Left cardiac atrium (tissue), 4 donors: ENCODE data around the gene INPP5E. TPM values are rescaled to one million over a fixed set of nuclear protein-coding genes. Genes with fewer than 3 reads are reported as not detected.

Source experiments
- ATAC-seq, 2 donors: fragments of 200-7000 bp; cut with Tn5 transposase; one replicate each; pipeline ENCODE4 v1.9.1; 2020; ENCODE audit warnings: mild to moderate bottlenecking in 2 of 2, moderate library complexity in 2 of 2
- DNase-seq: peaks from one replicate; pipeline ENCODE4 v3.0.0-alpha.2; 2020
- intact Hi-C, 2 donors: fragments of 100-400 bp; cut with DNase I; formaldehyde crosslinking; loops; one replicate each; pipeline versions ENCODE4 v1.14.1 to v1.15.1; 2022 to 2023
- total RNA-seq, 2 donors: library from RNA; stranded (reverse); fragmentation: NEBNext Ultra II Directional; extraction: Animal tissue kit (Norgen Biotek cat#: 25700); gene quantifications; one replicate each; pipeline ENCODE4 v1.2.1, GENCODE V29; 2021
- donor health status: DM: no; HTN: yes; CAD: no.
- donor health status: DM: no; HTN: yes; CAD: no; lungs with severe emphysema.
- donor health status: DM: yes; HTN: yes; CAD: no.
- donor health status: Dilated cardiomyopathy.

Gene INPP5E
- total RNA-seq, 2 donors from 2014 or later: 9.5 to 10.1 TPM

DNA sequence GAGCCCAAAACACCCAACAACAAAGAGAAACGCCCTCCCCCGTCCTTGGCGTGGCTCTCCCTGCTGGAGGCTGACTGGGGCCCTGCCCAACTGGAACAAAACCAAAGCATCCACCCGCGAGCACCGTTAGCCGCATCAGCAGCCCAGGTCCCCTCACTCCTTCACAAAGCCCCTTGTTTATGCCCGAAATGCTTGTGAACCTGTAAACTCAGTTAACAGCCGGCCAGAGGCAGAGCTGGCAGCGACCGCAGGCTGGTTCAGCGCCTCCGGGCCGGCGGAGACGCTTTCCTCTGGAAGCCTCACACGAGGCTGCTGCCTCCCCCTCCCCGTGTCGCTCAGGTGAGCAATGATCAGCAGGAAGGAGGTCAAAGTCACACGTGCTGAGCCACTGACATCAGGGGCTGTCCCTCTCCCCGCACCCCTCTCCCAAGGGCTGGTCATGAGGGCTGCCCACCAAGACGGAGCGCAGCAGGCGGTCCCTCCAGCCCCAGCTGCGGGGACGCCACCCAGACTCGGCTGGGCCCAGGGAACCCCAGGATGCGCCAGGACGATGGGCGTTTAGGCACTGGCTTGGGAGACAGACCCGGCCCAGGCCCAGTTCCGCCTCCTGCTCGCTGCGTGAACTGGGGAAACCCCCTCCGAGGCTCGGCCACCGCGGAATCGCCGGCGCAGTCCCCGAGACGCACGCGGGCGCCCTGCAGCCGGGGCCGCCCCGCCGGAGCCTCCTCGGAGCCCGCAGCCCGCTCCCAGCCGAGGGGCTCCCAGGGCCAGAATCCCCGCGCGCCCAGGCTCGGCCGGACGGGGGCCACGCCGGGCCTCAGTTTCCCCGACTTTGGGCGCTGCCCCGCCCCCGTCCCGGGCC is 40.2 kb downstream of the INPP5E start:
- DNase-seq (no peak), ATAC-seq (peak; percentile 16 to 21)
- intact Hi-C loops: loop anchor here in 1 of 2 donors (5.0 to 10.0 kb wide), 2 partner anchors 55 to 87 kb away; no protein-coding TSS in a partner anchor

DNA sequence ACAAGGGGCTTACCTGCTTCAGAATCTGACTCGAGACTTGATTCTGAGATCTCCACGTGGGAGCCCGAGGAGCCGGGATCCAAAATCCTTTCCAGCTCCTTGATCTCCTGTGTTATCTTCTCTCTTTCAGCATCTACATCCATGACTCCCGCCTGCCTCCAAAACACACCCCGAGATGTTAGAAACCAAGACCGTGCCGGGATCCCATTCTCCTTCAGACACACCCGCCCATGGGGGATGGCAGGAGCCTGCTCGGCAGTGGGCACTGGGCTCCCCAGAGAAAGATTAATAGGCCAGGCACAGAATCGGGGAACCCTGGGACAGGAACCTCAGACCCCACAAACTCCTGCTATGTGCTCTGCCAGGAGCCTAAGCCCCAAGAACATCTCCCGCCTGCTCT is 41.4 kb downstream of the INPP5E start:
- ATAC-seq (no peak), DNase-seq (no peak)
- intact Hi-C loops: no loop called here

DNA sequence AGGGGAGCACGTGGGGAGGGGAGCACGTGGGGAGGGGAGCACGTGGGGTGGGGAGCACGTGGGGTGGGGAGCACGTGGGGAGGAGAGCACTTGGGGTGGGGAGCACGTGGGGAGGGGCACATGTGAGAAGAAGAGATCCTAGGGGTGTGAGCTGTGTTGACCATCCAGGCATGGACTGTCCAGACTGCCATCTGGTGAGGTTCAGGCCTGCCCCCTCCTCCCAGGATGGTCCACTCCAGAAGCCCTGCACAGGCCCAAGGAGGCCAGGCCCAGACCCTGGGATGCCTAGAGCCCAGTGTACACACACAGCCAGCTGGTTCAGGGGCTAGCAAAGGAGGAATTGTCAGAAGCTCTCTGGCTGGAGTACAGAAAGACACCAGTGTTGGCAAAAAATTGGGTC is 42.0 kb downstream of the INPP5E start:
- no peak for ATAC-seq

DNA sequence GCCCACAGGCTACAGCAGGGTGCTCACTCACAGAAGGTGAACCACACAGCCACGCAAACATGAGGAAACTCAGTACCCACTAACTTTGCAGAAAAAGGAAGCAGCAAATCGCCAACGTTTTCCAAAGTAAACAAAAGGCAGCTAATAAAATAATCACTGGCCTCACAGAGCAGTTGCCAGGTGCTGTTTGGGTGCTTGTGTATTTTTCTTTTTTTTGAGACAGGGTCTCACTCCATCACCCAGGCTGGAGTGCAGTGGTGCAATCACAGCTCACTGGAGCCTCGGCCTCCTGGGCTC is 43.5 kb downstream of the INPP5E start:
- DNase-seq: no peak
- ATAC-seq: no peak
- intact Hi-C loops: no loop called here

More for the DNA sequence above, 42.0 kb downstream of the INPP5E start:
- DNase-seq: no peak
- intact Hi-C loops: no loop called here

DNA sequence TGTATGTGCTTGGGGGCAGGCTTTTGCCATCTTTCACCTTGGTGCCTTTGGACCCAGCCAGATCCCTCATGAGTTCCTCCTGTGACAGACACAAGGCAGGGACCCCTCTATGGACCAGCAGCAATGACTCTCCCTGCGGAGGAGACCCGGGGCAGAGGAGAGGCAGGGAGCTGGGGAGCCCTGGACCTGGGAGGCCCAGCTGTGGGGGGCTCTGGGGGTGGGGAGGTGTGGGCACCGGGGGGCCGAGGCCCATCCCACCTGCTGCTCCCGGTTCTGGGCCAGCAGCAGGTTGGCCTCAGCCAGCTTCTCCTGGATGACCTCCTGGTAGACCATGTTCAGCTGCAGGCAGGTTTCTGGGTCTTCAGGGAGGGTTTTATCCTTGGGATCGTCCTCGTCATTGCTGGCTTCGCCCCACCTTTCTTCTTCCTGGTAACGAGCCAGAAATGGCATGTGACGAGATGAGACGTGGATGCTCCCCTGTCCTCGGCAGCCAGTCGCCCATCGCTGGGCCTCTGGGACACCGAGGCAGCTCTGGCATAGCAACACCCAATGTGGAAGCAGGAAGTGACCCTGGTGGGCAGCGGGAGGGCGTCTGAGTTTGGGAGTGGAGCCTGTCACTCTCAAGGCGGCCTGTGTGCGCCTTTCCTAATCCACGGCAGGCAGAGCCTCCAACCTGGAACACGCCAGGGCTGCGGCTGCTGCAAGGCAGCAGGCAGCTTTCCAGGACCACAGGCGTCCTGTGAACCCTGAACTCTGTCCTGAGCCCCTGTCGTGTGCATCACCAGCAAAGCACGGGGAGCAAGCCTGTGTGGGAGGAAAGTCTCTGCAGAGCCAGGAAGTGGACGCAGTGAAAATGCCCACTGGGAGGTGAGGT is 44.1 kb downstream of the INPP5E start:
- intact Hi-C loops: no loop called here
- no peak for ATAC-seq
- no peak for DNase-seq

DNA sequence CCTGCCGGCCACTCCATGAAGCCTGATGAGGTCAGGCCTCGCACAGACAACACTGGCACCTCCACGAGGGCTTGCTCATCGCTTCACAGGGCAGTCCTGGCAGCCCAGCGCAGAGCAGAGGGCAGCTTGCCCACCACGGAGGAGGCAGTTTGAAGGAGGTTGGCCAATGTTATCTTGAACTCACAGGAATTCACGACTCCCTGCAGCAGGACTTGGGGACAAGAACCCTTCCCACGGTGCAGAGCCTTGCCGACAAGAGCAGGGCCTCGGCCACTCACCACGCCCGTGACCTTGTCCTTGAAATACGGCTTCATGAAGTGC is 44.7 kb downstream of the INPP5E start:
- ATAC-seq: no peak
- DNase-seq: no peak
- intact Hi-C loops: no loop called here

DNA sequence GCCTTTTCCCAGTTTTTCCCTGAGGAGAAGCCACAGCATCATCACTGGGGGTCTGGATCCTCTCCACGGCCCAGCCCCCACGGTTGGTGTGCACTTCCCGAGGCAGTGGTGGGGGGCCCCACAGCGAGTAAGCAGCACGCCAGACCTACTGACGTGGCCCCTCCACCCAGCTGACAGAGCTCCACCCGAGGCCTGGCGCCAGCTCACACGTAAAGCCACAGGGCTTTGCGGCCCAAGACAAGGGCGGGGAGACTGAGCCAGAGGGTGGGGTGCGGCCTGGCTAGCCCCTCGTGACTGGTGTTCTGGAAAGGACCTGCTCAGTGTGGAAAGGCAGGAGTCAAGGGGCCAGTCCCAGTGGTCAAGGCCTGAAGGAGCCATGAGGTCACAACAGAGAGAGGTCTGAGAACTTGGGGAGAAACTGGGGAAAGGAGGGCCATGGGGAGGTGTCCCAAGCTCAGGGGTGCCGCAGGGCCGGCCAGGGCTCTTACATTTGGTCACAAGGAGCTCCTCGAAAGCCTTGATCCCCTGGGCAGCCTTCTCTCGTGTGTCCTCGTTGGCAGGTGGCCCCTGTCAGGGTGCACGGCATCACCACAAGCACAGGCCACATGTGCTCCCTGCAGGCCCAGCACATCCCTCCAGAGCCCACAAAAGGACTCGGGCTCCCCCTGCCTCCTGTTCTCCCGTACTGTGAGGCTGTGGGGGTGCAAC is 45.2 kb downstream of the INPP5E start:
- intact Hi-C loops: no loop called here
- DNase-seq (no peak), ATAC-seq (no peak)

DNA sequence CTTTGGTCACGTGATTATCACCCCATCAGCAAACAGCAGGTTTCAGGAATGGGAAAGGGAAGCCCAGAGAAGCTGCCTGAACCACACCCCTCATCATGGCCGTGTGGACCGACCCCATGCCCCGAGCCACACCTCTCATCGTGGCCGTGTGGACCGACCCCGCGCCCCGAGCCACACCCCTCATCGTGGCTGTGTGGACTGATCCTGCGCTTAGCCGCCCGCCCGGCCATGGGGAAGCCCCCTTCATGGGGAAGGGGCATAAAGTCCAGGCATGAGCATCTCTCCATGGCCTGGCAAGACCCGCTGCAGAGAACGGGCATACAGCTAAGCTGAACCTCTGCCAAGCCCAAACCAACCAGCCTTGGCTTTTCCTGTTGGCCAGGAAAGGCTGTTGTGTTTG is 46.1 kb downstream of the INPP5E start:
- ATAC-seq: no peak
- DNase-seq: no peak
- intact Hi-C loops: no loop called here

DNA sequence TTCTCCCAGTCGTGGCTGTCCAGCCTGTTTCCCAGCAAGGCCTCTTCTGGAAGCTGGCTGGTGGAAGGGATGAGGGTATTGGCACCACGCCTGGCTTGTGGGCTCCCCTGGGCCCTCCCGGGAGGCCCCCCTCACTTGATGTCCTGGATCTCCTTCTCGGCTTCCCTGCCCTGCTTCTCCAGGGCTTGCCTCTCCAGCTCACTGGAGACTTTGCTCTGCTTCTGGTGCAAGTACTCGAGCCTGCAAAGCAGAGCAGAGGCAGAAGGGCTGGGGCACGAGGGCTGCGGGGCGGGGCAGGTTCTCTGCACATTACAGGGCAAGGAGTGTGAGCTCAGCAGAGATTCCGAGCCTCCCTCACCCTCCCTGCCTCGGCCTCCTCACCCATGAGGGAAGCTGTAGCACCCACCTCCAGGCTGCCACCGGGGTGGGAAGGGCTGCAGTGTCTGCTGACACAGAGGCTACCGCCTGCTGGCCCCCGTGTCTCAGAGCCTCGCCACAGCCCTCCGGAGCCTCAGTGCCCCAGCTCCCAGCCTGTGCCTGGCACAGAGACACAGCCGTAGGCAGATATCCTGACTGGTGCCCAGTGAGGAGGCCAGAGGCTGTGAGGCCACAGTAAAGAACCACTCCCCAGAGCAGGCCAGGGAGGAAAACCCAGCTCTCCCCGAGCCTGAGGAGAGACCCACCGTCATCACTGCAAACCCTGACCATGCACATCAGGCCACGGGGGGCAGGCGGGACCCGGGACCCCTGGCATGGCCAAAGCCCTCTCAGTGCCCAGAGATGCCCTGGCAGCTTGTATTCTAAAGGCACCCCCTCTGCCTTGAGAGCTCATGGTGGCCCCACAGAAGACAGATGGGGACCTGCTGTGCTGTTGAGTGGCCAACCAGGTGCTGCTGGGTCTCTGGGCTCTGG is 46.9 kb downstream of the INPP5E start:
- intact Hi-C loops: no loop called here
- ATAC-seq: peak in 1 of 2 donors; percentile 60
- no peak for DNase-seq

DNA sequence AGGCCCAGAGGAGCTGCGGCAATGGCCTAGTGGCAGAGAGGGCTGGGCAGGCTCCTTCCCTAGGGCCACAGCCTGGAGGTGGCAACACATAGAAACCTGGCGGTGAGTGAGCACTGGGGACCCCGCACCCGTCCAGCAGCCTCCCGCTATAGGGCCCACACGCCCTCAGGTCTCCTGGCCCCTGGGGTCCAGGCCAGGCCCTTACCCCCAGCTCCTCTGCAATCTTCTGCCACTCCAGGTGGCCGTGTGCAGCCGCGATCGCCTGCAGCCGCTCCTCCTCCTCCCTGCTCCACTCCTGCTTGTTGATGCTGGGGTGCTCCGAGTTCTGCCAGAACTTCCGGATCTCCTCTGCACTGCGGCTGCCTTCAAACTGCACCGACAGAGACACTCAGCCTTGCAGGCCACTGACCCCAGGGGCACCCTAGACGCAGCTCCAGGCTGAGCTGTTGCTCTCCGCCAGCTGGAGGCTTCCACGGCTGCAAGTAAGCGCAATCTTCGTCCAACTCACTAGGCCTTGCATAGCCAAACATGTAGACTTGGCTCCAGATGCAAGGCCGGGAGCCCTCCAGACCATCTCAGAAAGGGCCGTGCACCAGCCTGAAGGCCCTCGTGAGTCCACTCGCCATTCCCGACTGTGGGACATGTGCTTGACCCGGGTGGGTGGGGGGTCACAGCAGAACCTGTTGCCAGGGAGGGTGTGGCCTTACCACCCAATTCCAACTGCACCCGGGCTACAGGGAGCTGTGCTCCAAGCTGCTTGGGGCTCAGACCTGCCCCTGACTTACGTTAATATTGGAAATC is 47.7 kb downstream of the INPP5E start:
- intact Hi-C loops: no loop called here
- peak in 1 of 2 donors; percentile 20 for ATAC-seq
- DNase-seq: no peak

DNA sequence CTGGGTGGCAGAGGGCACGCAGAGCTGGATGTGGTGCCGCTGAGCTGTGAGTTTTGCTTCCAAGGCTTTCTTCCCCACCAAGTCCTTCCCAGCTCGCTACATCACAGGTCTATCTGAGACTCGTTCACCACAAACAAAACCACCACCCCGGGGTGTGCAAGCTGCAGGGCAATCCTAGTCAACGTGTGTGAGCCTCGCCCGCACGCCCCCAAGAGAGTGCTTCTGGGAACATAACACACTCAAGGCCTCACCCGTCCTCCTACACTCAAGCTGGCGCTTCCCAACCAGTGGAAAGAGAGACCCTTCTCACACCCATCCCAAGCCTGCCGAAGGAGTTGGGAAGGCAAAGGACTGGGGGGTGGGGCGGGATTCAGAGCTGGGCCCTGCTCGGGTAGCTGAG is 50.2 kb downstream of the INPP5E start:
- intact Hi-C loops: no loop called here
- ATAC-seq (no peak), DNase-seq (no peak)

DNA sequence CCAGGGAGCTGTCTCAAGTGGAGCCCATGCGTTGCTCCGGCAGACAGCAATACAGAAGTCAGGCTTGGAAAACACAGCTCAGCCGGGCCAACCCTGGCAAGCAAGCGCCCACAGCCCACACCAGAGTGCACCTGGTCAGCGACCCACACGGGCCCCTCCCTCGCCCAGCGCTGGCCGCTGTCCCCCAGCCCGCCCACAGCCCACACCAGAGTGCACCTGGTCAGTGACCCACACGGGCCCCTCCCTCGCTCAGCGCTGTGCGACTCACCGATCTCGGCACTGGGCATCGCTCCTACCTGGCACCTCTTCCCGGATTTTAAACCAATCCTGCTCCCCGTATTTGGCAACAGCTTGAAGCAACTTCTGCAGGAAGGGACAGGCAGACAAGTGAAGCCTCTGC is 52.4 kb downstream of the INPP5E start:
- intact Hi-C loops: no loop called here
- ATAC-seq (no peak), DNase-seq (no peak)

DNA sequence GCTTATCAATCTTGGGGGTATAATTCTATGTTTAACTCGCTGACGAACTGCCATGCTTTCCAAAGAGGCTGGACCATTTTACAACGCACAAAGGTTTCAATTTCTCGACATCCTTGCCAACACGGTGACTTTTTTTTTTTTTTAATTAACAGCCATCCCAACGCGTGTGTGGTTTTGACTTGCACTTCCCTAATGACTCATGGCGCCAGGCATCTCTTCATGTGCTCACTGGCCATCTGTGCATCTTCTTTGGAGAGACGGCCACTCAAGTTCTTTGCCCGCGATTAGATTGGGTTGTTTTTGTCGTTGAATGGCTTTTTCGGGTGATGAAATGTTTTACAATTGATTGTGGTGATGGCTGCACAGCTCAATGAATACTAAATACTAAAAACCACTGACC is 53.6 kb downstream of the INPP5E start:
- ATAC-seq: no peak
- intact Hi-C loops: no loop called here
- DNase-seq: no peak

DNA sequence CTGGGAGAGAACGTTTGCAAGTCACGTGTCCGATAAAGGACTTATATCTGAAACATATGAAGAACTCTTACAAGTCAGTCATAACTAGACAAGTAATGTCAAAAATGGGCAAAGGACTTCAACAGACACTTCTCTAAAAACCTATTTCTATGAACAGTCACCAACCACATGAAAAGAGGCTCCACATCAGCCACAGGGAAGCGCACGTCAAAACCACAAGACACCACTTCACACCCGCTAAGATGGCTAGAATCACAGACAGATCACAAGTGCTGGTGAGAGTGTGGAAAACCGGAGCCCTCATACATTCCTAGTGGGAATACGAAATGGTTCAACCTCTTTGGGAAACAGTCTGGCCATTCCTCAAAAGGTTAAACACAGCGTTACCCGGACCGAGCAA is 54.6 kb downstream of the INPP5E start:
- no peak for ATAC-seq
- intact Hi-C loops: no loop called here
- DNase-seq: no peak

DNA sequence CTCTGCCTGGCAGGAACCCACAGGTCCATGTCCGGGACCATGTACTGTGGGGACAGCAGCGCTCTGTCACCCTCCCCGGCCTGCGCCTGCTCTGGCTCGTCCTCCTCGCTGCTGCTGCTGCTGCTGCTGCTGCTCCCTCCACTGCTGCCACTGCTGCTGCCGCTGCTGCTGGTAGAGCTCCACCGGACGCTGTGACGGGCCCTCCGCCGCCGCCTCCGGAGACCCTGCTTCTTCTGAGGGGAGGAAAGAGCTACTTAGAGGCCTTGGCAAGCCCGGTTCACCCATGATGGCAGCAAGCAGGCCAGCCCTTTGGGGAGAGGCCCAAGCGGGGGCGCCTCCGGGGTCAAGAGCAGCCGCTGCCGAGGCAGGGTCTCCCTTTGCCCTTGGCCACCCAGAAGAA is 56.2 kb downstream of the INPP5E start:
- DNase-seq: no peak
- intact Hi-C loops: no loop called here
- ATAC-seq: no peak

DNA sequence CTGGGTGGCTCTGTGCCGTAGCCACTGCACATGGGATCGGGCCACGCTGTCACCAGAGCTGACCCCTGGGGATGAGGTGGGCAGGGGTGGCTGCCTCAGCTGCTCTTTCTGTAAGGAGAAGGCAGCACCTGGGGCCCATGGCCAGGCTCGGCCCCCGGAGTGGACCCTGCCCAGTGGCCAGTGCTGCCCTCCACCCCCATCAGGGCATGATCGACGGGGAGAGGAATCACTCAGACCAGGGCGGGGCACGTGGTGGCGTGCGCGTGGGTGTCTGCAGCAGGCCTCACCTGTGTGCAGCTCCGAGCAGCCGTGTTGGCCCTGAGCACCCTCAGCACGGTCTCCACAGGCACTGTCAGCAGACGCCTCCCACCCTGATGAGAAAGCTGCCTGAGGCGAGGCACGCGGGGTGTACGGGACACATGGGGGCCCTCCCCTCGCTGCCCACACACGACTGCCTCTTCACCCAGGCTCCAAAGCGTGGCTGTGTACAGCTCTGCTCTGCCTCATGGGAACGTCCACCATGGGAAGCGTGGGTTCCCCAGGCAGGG is 57.6 kb downstream of the INPP5E start:
- no peak for DNase-seq
- intact Hi-C loops: no loop called here
- ATAC-seq: no peak

DNA sequence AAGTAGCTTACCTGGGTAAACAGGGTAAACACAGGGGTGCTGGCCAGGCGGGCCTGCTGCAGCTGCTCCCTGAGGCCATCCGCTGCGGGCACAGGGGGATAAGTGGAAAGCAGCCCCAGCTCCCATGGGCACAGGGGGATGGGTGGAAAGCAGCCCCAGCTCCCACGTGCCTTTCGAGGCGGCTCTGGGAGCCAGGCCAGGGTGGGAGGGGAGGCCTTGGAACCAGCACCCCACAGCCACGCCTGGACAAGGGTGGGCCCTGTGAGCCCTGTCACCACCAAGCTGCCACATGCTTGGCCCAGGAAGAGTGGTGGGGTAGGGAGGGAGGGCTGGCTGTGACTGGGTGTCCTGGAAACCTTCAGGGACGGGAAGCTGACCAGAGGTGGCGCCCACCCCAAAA is 58.3 kb downstream of the INPP5E start:
- intact Hi-C loops: no loop called here
- no peak for DNase-seq
- peak; percentile 20 to 81 for ATAC-seq

DNA sequence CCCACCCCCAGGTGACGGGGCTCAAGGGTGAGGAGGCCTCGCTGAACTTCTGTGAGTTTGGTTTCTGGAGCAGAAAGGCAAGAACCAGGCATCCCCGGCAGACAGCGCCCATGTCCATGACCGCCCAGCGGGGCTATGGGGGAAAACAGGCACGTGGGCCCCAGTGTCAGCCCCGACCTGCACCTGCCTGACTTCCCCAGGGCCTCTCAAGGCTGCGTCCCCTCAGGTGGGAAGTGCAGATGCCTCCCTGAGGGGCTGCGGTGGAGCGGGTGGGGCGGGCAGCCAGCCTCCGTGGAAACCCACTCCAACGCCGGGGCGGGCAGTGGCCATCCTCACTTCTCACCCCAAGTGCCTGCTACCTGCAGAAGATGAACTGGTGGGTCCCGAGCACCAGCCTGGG is 59.3 kb downstream of the INPP5E start:
- ATAC-seq (no peak), DNase-seq (no peak)
- intact Hi-C loops: no loop called here
